BJ (cell line): Measurements from ENCODE around the gene DLL1. TPM values are rescaled to one million over a fixed set of nuclear protein-coding genes. Genes with fewer than 3 reads are reported as not detected.

Source experiments
- CTCF ChIA-PET: fragments of 350-600 bp; formaldehyde crosslinking; extraction: SDS; loops from one replicate; lab custom pipeline; 2021; ENCODE audit warnings: antibody characterized with exemption, inconsistent platforms; lab: Yijun Ruan, JAX
- POLR2A ChIA-PET: fragments of 300-600 bp; sonication (Branson Sonifier 250); formaldehyde crosslinking; extraction: SDS; loops from one replicate; lab custom pipeline; 2021; ENCODE audit warnings: antibody characterized with exemption; lab: Charles Lee
- DNase-seq: peaks from one replicate; pipeline ENCODE4 v3.0.0-alpha.2; 2011; ENCODE audit warnings: low read depth
- H3K27me3 ChIP-seq: 2 replicates; pipeline ENCODE4 v1.6.0; 2011; ENCODE audit warnings: low read length; ENCODE audit not compliant: control insufficient read depth, insufficient read depth
- H3K36me3 ChIP-seq: 2 replicates; pipeline ENCODE4 v1.5.1; 2011; ENCODE audit warnings: low read length; ENCODE audit not compliant: control insufficient read depth, insufficient read depth
- H3K4me3 ChIP-seq: 2 replicates; pipeline ENCODE4 v1.5.1; 2011; ENCODE audit warnings: low read depth, mild to moderate bottlenecking, control low read depth, low read length
- polyA plus RNA-seq: library from polyadenylated mRNA; depleted of rRNA; stranded (reverse); fragments of >200 nt; gene quantifications from 2 replicates; pipeline ENCODE4 v1.2.3, GENCODE V29; 2011
- TF ChIP-seq, protein P1 (sequence below): IDR thresholded peaks from 2 replicates; pipeline ENCODE4 v1.5.1; 2011; ENCODE audit warnings: low read depth, mild to moderate bottlenecking, control low read depth, inconsistent platforms, low read length, moderate library complexity; ENCODE audit not compliant: insufficient read depth

Gene DLL1
- polyA plus RNA-seq, 1 experiment = 0.53 TPM

DNA sequence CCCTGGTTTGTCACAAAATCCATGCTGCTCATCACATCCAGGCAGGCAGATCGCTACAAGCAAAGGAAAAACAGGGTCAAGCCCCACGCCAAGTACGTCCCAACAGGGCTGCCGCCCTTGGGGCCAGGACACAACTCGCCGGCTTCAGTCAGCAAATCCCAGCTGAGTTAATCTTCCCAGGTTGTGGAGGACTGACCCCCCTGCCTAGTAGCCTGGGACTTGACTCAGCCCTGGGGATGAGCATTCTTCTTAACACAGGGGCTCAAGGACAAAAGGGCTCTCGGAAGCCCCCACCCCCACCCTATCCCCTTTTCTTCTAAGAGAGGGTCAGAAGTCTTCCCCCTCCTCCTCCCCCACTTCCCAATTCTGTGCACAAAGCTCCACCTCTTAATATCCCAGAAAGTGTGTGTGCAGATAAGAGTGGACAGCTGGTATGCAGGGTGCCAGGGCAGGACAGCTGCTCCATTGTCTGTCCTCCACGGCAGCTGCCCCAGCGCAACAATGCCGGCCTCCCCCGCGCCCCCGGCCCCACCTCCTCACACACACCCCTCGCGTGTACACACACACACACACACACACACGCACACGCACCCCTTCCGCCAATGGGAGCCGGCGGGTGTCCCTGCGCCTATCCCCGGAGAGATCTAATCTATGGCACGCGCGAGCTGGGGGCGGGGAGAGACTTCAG, 4.5 kb downstream of the DLL1 start:
- POLR2A ChIA-PET = interaction anchor here (0.6 kb wide), 1 partner anchor 154 kb away, joined by 6 read pairs; no protein-coding TSS in a partner anchor
- DNase-seq = no peak
- TF ChIP-seq, protein P1, sequence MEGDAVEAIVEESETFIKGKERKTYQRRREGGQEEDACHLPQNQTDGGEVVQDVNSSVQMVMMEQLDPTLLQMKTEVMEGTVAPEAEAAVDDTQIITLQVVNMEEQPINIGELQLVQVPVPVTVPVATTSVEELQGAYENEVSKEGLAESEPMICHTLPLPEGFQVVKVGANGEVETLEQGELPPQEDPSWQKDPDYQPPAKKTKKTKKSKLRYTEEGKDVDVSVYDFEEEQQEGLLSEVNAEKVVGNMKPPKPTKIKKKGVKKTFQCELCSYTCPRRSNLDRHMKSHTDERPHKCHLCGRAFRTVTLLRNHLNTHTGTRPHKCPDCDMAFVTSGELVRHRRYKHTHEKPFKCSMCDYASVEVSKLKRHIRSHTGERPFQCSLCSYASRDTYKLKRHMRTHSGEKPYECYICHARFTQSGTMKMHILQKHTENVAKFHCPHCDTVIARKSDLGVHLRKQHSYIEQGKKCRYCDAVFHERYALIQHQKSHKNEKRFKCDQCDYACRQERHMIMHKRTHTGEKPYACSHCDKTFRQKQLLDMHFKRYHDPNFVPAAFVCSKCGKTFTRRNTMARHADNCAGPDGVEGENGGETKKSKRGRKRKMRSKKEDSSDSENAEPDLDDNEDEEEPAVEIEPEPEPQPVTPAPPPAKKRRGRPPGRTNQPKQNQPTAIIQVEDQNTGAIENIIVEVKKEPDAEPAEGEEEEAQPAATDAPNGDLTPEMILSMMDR = no peak
- CTCF ChIA-PET = interaction anchor here (1.0 kb wide), 1 partner anchor 455 kb away, joined by 8 read pairs; no protein-coding TSS in a partner anchor
- Histone ChIP-seq H3K36me3 (no peaks in the 10 kb centered on the region), H3K4me3 (no peak overlapping the region), H3K27me3 (peaks cover 5% of the 10 kb centered on the region)

DNA sequence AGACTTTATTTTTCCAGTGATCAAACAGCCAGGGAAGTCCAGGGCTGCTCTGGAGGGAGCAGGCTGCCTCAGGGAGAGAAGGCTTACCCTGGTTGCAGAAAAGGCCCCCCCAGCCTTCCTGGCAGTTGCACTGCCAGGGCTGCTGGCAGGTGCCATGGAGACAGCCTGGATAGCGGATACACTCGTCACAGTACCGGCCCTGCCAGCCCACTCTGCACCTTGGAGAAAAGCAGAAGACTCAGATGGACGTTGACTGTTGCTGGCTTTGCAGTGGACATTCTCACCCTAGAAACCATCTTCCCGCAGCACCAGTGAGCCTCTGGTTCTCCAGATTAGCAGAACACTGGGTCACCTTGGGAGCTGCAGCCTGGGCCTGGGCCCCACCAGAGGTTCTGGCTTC, 5.4 kb downstream of the DLL1 start:
- no peaks in the 10 kb centered on the region for H3K36me3 ChIP-seq
- POLR2A ChIA-PET = no interaction called here
- H3K27me3 ChIP-seq = peaks cover 5% of the 10 kb centered on the region
- TF ChIP-seq, protein P1 = no peak
- H3K4me3 ChIP-seq = no peak overlapping the region
- CTCF ChIA-PET = no interaction called here
- no peak for DNase-seq

DNA sequence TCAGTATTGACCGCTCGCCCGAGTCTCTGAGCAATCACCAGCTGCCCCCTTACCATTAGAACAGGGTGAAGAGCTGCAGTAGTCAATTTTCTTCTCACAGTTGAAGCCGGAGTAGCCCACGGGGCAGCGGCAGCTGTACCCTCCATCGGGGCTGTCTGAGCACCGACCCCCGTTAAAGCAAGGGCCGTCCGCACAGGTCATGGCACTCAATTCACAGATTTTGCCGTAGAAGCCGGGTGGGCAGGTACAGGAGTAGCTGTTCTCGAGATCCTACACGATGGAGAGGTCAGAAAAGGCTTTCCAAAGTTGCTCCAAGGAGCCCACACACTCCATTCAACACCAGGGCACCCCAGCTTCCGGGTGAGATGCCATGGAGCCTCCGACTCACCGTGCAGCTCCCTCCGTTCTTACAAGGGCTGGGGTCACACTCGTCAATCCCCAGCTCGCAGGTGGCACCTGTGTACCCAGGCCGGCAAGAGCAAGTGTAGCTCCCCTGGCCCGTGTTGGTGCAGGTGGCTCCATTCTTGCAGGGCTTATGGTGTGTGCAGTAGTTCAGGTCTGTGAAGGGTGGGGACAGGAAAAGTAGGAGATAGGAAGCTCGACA, 5.9 kb downstream of the DLL1 start:
- Histone ChIP-seq H3K27me3 (peaks cover 5% of the 10 kb centered on the region), H3K36me3 (no peaks in the 10 kb centered on the region), H3K4me3 (no peak overlapping the region)
- CTCF ChIA-PET = no interaction called here
- no peak for DNase-seq
- POLR2A ChIA-PET = no interaction called here
- TF ChIP-seq, protein P1 = no peak

DNA sequence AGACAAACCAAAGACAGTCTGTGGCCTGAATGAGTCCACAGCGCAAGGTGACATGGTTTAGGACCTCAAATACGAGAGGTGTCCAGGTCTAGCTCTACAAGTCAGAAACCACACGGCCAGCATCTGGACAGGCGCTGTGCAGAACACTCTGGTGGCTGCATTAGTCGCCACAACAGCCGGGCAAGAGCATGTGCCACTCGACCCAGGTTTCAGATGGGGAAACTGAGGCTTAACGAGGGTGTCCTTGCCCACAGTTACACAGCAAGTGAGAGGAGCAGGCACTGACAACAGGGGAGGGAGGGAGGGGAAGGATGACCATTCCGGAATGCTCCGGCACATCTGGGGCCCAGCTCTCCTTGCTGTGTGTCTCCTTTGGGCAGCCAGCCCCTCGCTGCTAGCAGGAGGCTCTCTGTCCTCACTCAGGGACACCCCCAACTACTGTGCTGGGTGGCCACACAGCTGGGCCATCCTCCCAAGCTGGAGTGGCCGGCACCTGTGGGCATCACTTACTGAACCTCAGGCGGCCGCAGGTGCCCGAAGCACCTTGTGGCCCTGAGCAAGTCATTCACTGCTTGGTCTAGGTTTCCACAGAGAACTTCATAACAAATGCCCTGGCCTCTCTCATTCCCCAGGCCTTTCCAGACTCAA, 6.6 kb downstream of the DLL1 start:
- Histone ChIP-seq H3K36me3 (no peaks in the 10 kb centered on the region), H3K4me3 (no peak overlapping the region), H3K27me3 (peaks cover 2% of the 10 kb centered on the region)
- TF ChIP-seq, protein P1 = no peak
- POLR2A ChIA-PET = no interaction called here
- DNase-seq = no peak
- CTCF ChIA-PET = no interaction called here

DNA sequence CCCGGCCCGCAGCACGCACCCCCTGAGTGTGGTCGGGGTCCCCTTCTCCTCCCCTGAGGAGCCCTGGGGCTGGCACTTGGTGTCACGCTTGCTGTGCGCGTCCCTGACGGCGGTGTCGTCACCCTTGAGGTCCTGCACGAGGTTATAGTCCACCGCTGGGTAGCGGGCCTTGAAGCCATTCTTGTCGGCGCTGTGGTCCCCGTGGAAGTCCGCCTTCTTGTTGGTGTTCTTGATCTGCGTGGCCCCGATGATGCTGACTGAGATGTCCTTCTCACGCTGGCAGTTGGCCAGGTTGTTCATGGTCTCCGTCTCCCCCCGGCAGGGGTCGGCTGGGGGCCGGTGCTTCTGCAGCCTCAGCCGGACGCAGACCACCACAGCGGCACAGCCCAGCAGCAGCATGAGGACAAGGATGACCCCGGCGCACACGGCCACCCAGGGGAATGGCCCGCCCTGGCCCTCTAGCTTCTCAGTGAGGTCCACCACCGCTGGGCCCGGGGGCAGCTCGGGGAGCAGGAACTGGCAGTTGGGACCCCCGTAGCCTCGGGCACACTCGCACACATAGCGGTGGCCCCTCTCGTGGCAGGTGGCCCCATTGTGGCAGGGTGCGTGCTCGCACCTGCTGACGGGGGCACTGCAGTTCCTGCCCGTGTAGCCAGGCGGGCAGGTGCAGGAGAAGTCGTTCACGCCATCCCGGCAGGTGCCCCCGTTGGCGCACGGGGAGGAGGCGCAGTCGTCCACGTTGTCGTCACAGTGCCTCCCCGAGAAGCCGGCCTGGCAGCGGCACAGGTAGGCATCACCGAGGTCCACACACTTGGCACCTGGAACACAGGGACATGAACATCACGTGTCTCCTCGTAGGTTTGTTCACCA, 7.4 kb downstream of the DLL1 start:
- ChIA-PET CTCF (no interaction called here), POLR2A (no interaction called here)
- DNase-seq = no peak
- Histone ChIP-seq H3K36me3 (no peaks in the 10 kb centered on the region), H3K27me3 (peaks cover 2% of the 10 kb centered on the region), H3K4me3 (no peak overlapping the region)
- TF ChIP-seq, protein P1 = no peak
